Suprapubic skin (tissue), 4 donors: ENCODE data around the gene LCT. TPM values are rescaled to one million over a fixed set of nuclear protein-coding genes. Genes with fewer than 3 reads are reported as not detected.

Experiments used
- DNase-seq, 2 donors: peaks; one replicate each; pipeline ENCODE4 v3.0.0-alpha.2; 2019; ENCODE audit warnings: low spot score in 2 of 2
- H3K27ac ChIP-seq: fragments of 200-600 bp; sonication (generic); one replicate; pipeline ENCODE4 v1.5.1; 2019
- H3K27me3 ChIP-seq: fragments of 200-600 bp; sonication (generic); one replicate; pipeline ENCODE4 v1.5.1; 2019
- H3K36me3 ChIP-seq: fragments of 200-600 bp; sonication (generic); one replicate; pipeline ENCODE4 v1.5.1; 2019
- H3K4me1 ChIP-seq: fragments of 200-600 bp; sonication (generic); one replicate; pipeline ENCODE4 v1.5.1; 2019
- H3K4me3 ChIP-seq: fragments of 200-600 bp; sonication (generic); one replicate; pipeline ENCODE4 v1.5.1; 2019; ENCODE audit warnings: mild to moderate bottlenecking
- H3K9me3 ChIP-seq: fragments of 200-600 bp; sonication (generic); one replicate; pipeline ENCODE4 v1.5.1; 2019
- CTCF ChIP-seq, 2 donors: fragments of 200-600 bp in 1 of 2; fragments of 450-650 bp in 1 of 2; sonication (generic) in 1 of 2; IDR thresholded peaks; one replicate each; pipeline ENCODE4 v1.5.1; 2016 to 2019; ENCODE audit warnings: antibody characterized with exemption in 2 of 2, mild to moderate bottlenecking in 1 of 2, moderate library complexity in 1 of 2
- EP300 ChIP-seq: sonication (generic); formaldehyde crosslinking; IDR thresholded peaks from one replicate; pipeline ENCODE4 v1.6.1; 2017; ENCODE audit warnings: antibody characterized with exemption
- POLR2A ChIP-seq, 2 donors: fragments of 450-650 bp; IDR thresholded peaks; one replicate each; pipeline ENCODE4 v1.6.1; 2017; ENCODE audit warnings: antibody characterized with exemption in 2 of 2, mild to moderate bottlenecking in 2 of 2, moderate library complexity in 2 of 2
- POLR2AphosphoS5 ChIP-seq, 3 donors: sonication (generic); formaldehyde crosslinking; IDR thresholded peaks; one replicate each; pipeline ENCODE4 v1.6.1; 2017; ENCODE audit warnings: antibody characterized with exemption in 3 of 3
- WGBS: methylation state at CpG from one replicate; pipeline ENCODE4 v1.1.5; 2018; 5-methylcytosine and 5-hydroxymethylcytosine counted together
- total RNA-seq, 4 donors: library from RNA; depleted of rRNA; stranded (reverse); fragments of >200 nt; gene quantifications; one replicate each; pipeline ENCODE4 v1.1.0, GENCODE V29; 2016

Gene LCT
- total RNA-seq, 4 donors from 2014 or later = not detected

DNA sequence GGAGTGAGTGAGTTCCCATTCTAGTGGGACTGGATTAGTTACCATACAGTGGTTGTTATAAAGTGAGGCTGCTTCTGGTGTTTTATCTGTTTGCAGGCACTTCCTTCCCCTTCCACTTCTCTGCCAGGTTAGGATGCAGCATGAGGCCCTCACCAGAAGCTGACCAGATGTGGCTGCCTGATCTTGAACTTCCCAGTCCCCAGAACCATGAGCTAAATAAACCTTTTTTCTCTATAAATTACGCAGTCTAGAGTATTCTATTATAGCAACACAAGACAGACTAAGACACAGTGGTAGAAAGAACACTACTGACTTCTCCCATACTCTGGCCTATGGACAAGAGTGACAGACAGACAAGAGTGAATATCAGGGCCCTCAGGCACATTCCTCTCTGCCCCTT, 14.1 kb downstream of the LCT start:
- DNase-seq = no peak
- no peaks in the 10 kb centered on the region for H3K27me3 ChIP-seq
- no peaks in the 10 kb centered on the region for H3K4me1 ChIP-seq
- 86% methylated on average over 1 of the region's 1 CpG for WGBS
- TF ChIP-seq CTCF (IDR thresholded peaks at IDR 0.05) (no peak), POLR2AphosphoS5 (IDR thresholded peaks at IDR 0.05) (no peak), POLR2A (IDR thresholded peaks at IDR 0.05) (no peak), EP300 (no peak)
- H3K9me3 ChIP-seq = no peaks in the 10 kb centered on the region
- no peaks in the 10 kb centered on the region for H3K36me3 ChIP-seq
- no peak overlapping the region for H3K4me3 ChIP-seq
- no peak overlapping the region for H3K27ac ChIP-seq

DNA sequence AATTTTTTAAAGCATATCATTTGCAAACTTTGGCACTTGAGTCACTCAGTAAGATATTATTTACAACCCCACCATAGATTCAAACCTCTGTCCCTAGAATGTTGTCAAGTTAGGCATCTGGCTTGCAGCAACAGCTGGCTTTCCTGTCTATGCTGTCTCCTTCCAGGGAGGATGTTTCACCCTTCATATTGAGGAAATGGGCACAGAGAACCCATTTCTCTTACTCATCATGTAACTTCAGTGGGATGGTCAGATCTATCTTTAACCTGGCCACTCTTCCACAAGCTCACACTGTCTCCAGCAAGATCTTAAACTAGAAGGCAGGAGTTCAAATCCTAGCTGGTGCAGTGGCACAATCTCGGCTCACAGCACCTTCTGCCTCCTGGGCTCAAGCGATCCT, 15.8 kb downstream of the LCT start:
- WGBS = 98% methylated on average over 2 of the region's 2 CpGs
- Histone ChIP-seq H3K4me1 (no peaks in the 10 kb centered on the region), H3K4me3 (no peak overlapping the region), H3K9me3 (no peaks in the 10 kb centered on the region), H3K27me3 (no peaks in the 10 kb centered on the region), H3K27ac (no peak overlapping the region), H3K36me3 (no peaks in the 10 kb centered on the region)
- no peak for TF ChIP-seq POLR2A (IDR thresholded peaks at IDR 0.05)
- DNase-seq = no peak

- no peak for DNase-seq
- Histone ChIP-seq H3K9me3 (no peaks in the 10 kb centered on the region), H3K4me3 (no peak overlapping the region), H3K36me3 (no peaks in the 10 kb centered on the region), H3K4me1 (no peaks in the 10 kb centered on the region), H3K27ac (no peak overlapping the region), H3K27me3 (no peaks in the 10 kb centered on the region)
- TF ChIP-seq POLR2AphosphoS5 (IDR thresholded peaks at IDR 0.05) = no peak
- 73% methylated on average over 4 of the region's 9 CpGs for WGBS
Observed at GRCh38 chr2:135820003-135820618, 16.9 kb downstream of the LCT start.

DNA sequence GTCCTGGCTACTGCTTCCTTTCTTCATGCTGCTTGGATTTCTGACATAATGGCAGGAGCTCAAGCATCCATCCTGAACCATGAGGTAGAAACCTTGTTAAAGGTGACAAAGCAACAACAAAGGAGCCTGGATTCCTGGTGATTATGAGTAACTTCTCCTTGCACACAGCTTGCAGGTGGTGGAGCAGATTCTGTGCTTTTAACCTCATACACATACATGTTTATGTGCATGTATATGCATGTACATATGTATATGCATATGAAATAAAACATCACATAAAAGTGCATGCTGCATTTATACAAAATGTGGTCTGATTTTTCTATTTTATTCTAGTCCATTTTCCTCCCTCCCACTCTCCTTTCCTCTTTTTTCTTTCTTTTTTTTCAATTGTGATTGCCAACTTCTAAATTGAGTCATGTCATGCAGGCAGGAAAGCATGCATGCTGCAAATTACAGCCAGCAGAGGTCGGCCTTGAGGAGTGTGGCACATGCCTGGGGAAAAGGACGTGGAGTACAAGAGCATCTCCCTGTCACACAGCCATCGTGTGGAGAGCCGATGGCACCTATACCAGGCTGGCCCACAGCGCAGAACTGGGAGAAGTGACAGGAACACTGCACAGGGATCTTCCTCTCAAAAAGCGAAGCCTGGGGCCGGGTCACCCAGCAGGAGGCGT, 17.9 kb downstream of the LCT start:
- no peak for DNase-seq
- no peak overlapping the region for H3K27ac ChIP-seq
- no peaks in the 10 kb centered on the region for H3K9me3 ChIP-seq
- WGBS = 66% methylated on average over 7 of the region's 8 CpGs
- no peaks in the 10 kb centered on the region for H3K4me1 ChIP-seq
- H3K27me3 ChIP-seq = no peaks in the 10 kb centered on the region
- H3K4me3 ChIP-seq = no peak overlapping the region
- no peaks in the 10 kb centered on the region for H3K36me3 ChIP-seq
- TF ChIP-seq EP300 = no peak
- no peak for TF ChIP-seq POLR2A (IDR thresholded peaks at IDR 0.05)
- TF ChIP-seq POLR2AphosphoS5 (IDR thresholded peaks at IDR 0.05) = no peak
- TF ChIP-seq CTCF (IDR thresholded peaks at IDR 0.05) = no peak

DNA sequence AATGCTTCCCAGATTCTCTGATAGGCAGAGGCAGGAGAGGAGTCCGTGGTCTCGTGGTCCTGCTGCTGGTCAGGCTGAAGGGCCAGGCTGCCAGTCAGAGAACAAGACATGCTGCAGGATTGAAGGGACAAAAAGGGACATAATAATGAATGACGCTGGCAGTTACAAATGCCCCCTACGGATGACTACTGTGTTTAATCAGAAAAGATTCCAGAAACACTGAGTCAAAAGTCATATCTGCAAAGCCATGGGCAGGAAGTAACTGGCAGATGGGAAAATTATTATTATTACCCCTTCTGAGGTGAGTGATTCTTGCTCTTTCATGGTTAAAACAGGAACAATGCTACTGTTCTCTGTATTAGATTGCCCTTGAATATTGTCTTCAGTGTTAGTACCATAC, 19.0 kb downstream of the LCT start:
- DNase-seq = no peak
- no peak overlapping the region for H3K27ac ChIP-seq
- no peaks in the 10 kb centered on the region for H3K27me3 ChIP-seq
- 85% methylated on average over 4 of the region's 4 CpGs for WGBS
- no peak overlapping the region for H3K4me3 ChIP-seq
- H3K36me3 ChIP-seq = no peaks in the 10 kb centered on the region
- TF ChIP-seq POLR2A (IDR thresholded peaks at IDR 0.05) (no peak), POLR2AphosphoS5 (IDR thresholded peaks at IDR 0.05) (no peak), CTCF (IDR thresholded peaks at IDR 0.05) (no peak), EP300 (no peak)
- no peaks in the 10 kb centered on the region for H3K9me3 ChIP-seq
- no peaks in the 10 kb centered on the region for H3K4me1 ChIP-seq

GRCh38 chr2:135817466-135817865, 19.5 kb downstream of the LCT start:
- no peak overlapping the region for H3K27ac ChIP-seq
- WGBS = 96% methylated on average over 9 of the region's 18 CpGs
- no peak overlapping the region for H3K4me3 ChIP-seq
- no peak for TF ChIP-seq CTCF (IDR thresholded peaks at IDR 0.05)
- TF ChIP-seq POLR2A (IDR thresholded peaks at IDR 0.05) = no peak
- TF ChIP-seq POLR2AphosphoS5 (IDR thresholded peaks at IDR 0.05) = no peak
- TF ChIP-seq EP300 = no peak
- no peaks in the 10 kb centered on the region for H3K9me3 ChIP-seq
- H3K4me1 ChIP-seq = no peaks in the 10 kb centered on the region
- no peaks in the 10 kb centered on the region for H3K36me3 ChIP-seq
- no peaks in the 10 kb centered on the region for H3K27me3 ChIP-seq
- no peak for DNase-seq
